SIG-M5 treated with dmso at 0.1 percent for 504 hours (cell line): ENCODE measurements around the gene RNF141.

Source experiments
- DNase-seq: peaks from one replicate; lab custom pipeline; 2025; ENCODE audit not compliant: unreplicated experiment; lab: John Stamatoyannopoulos, UW

Gene RNF141

GRCh38 chr11:10526974-10527918, 13.7 kb downstream of the RNF141 start:
- no peak for DNase-seq

DNA sequence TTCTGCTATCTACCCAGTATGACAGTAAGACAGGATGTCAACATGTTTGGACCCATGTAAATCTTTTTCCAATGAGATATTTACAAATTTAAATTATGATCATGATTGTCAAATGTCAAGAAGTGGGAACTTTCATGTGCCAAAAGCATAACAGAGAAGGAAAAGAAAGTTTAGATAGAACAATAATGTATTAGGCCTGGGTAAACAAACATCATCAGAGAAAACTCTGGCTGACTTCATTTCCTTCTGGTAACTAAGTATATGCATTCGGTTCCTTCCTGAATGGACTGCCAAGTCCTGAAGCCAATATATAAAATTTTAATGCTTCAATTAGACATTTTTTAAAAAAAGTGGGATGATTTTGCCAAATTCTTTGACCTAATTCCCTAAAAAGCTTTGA, 16.5 kb downstream of the RNF141 start:
- DNase-seq = no peak

GRCh38 chr11:10522921-10523320, 18.1 kb downstream of the RNF141 start:
- no peak for DNase-seq

- no peak for DNase-seq
Observed at GRCh38 chr11:10522276-10522675, 18.7 kb downstream of the RNF141 start.

DNA sequence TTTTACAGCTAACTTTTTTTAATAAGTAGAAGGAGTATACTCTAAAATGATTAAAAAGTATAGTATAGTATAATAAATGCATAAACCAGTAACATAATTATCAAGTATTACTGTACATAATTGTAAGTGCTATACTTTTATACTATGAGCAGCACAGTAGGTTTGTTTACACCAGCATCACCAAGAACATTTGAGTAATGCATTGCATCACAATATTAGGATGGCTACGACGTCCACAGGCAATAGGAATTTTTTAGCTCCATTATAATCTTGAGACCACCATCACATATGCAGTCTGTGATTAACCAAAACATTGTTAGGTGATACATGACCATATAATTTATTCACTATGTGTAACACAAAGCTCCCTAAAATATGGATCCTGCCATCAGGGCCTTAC, 20.4 kb downstream of the RNF141 start:
- DNase-seq = no peak

DNA sequence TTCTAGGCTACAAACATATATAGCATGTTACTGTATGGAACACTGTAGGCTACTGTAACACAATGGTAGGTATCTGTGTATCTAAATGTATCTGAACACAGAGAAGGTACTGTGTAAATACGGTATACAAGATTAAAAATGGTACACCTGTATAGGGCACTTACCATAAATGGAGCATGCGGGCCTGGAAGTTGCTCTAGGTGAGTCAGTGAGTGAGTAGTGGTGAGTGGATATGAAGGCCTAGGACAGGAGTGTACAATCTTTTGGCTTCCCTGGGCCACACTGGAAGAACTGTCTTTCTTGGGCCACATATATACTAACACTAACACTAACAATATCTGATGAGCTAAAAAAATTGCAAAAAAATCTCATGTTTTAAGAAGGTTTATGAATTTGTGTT, 21.4 kb downstream of the RNF141 start:
- DNase-seq = no peak

GRCh38 chr11:10518891-10519290, 22.1 kb downstream of the RNF141 start:
- no peak for DNase-seq

- DNase-seq = no peak
Observed at GRCh38 chr11:10518123-10518522, 22.9 kb downstream of the RNF141 start.

GRCh38 chr11:10515418-10515817, 25.6 kb downstream of the RNF141 start:
- no peak for DNase-seq

GRCh38 chr11:10514709-10515108, 26.3 kb downstream of the RNF141 start:
- no peak for DNase-seq

DNA sequence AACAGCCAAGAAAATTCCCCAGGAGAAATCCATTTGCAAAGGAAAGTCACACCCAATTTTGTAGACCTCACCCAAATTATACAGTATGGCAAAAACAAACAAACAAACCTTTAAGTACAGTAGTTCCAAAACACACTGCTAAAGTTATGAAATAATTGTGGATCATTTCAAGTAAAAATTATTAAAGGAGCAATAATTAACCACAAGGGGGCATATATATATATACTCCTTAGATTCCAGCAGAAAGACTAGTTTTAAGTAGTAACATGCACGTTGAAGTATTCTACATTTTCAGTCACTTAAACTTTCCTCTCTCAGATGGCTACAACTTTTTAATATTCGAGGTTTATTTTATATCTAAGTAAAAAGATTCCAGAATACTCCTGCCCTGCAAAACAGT, 26.8 kb downstream of the RNF141 start:
- no peak for DNase-seq

DNA sequence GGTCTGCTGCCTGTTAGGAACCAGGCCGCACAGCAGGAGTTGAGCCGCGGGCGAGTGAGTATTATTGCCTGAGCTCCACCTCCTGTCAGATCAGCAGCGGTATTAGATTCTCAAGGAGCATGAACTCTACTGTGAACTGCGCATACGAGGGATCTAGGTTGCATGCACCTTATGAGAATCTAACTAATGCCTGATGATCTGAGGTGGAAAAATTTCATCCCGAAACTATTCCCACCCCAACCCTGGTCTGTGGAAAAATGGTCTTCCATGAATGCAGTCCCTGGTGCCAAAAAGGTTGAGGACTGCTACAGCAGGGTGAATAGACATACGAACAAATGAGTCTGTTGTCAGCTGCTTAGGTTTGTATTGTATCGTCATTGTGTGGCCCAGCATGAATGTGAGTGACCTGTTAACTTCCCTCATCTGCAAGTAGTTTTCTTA, 29.8 kb downstream of the RNF141 start:
- no peak for DNase-seq

DNA sequence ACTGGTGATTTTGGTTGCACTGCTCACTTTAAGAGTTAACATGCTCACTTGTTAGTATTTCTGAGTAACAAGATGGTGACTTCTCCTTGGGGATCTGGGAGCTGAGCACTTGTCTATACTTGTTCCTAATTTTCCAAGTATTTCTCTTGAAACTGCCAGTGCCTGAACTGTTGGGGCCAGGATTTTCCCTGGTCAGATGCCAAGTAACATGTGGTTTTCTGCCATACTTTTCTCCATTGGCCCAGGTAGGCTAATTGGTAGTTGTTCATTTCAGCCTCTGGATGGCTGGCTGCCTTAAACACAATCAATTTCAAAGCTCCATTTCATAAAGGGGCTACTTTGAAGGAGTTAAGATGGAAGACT, 35.0 kb downstream of the RNF141 start:
- DNase-seq = no peak

DNA sequence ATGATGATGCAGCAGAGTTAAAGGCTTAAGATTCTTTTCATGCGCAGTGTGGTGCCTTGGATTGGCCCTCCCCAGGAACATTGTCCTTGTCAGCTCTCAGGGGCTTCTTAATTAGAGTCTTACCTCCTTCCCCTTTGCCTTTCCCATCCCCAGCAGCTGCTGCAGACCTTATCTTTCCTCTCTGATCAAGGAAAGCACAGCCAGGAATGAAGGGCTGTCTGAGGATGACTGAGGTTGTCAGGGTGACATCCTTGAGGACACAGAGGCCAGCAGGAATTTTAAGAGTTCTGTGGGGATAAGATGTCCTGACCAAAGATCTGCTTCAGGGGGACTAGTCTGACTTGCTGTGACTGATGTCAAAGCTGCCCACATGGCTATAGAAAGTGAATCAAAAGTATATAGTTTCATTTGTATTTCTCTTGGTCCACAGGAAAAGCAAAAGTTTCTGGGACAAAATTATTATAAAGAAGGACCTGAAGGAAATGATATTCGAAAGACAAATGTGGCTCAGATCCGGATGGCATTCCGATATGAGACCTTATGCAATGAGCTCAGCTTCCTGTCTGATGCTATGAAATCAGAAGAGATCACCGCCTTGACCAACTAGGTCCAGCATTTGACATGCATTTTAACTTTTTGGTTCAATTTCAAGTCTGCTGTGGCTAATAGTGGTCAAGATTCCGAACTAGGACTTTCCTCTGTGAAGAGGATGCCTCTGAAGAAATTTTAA, 35.5 kb downstream of the RNF141 start:
- no peak for DNase-seq

- DNase-seq = no peak
Observed at GRCh38 chr11:10504490-10504889, 36.5 kb downstream of the RNF141 start.

DNA sequence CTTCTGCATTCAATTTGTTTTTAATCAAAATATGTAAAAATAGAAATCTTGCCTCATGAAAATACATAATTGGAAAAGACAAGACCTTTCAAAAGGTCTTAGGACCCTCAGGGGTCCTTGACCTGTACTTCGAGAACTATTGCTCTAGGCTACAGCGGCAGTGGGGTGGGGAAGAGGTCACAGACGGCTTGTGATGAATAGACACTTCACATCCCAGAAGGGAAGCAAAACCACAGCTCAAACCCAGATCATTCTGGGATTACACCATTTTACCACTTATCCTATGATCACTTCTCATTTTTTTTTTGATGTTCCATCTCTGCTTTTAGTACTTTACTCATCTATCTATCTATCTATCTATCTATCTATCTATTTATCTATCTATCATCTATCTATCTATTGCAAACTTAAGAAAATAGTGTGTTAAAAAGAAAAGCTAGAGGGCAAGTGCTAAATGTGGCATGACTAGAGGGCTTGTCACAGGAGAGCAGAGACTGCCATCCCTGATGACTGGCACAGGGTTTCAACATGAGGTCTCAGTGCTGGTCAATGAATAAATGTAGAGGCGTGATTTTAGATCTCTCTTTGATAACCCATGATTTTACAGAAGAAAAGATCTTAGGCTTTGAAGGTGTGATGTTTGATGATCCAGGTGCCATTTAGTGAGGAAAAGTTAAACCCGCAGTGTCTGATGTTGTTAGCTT, 37.1 kb downstream of the RNF141 start:
- peak; percentile 81 for DNase-seq

GRCh38 chr11:10503221-10503620, 37.8 kb downstream of the RNF141 start:
- peak; percentile 85 for DNase-seq

DNA sequence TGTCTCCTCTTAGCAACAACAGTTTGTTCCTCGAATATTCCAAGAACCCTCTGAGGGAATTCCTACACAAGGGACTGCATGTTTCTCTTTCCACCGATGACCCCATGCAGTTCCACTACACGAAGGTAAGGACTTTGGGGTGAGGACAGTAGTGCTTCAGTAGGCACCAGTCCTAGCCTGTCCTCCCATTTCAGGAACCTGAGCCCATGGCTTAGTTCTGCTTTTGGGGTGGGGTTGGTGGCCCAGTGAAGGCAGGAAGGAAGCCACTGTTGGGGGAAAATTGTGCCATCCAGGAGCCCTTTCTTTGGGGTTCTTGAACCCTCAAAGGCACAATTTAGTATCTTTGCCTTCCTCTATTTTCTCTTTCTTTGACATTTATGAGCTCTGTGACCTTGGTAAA, 38.2 kb downstream of the RNF141 start:
- DNase-seq = peak; percentile 43

- no peak for DNase-seq
Observed at GRCh38 chr11:10502065-10502680, 38.8 kb downstream of the RNF141 start.

DNA sequence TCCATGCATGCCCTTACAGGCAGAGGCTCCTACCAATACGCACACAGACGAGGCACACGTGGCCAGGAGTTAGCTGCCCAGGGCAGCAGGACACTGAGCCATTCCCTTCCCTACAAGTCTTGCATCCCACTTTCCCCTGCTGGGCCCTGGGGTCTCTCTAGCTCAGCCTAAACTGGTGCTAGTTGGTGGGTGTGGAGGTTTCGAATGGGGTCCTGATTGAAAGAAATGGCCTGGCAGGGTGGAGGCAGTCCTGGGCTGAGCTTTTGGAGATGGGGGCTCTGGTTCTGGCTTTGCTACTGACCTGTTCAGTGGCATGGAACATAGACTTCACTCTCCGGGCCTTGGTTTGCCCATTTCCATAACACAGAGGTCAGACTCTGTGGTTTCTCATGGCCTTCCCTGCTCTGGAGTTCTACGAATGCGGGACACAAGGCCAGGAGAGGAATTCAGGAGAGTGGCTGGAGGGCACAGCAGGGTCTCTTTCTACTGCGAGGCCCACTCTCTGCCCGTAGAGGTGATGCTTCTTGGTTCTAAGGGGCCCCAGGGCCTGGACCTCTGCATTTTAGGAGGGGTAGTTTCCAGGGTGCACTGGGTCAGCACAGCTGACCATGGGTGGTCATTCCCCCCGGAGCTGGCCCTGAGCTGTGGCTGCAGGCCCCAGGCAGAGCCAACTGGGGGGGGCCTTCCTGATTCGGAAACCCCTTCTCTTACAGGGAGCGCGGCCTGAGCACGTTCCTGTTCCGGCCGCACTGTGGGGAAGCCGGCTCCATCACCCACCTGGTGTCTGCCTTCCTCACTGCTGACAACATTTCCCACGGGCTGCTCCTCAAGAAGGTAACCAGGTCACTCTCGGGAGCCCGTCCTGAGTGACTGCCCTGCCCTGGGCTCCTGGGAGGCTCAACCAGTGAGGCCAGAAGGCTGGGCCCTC, 40.0 kb downstream of the RNF141 start:
- DNase-seq = no peak
